ENCODE data around the gene IFNA4.
"Not testable (repeated sequence)": the region's sequence is repeated elsewhere in the genome, so short reads cannot be mapped to it uniquely, and the experiment has no call there.

DNA sequence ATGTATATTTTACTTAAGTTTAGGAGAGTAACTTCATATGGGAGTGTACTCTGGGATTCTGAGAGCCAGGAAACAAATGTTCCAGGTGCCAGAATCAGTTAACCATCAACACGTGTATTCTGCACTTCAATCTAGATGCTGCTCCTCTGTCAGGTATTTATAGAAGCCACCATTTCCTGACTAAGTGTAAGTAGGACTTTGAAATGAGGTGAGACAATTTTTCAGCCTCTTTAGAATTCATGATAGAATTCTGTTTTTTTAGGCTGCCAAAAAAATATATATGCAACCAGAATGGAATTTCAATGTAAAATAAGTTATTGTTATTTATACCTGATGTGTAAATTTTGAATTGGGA is 49.0 kb upstream of the IFNA4 start:
- not testable (repeated sequence) for TF ChIP-seq CTCF (IDR thresholded peaks at IDR 0.05; ENCODE audit: low read depth, low read length, poor library complexity, severe bottlenecking); EZH2phosphoT487 (IDR thresholded peaks at IDR 0.05; ENCODE audit: borderline replicate concordance, low read length)
